ENCODE data around the gene RIPK4. TPM values are rescaled to one million over a fixed set of nuclear protein-coding genes. Genes with fewer than 3 reads are reported as not detected.

The RIPK4 gene
- total and polyA plus RNA-seq, 9 donors = 0.08 to 12.4 (median 0.90) TPM

GRCh38 chr21:41758550-41758949 lies 8.3 kb downstream of the RIPK4 start:
- no peak for TF ChIP-seq EP300 (IDR thresholded peaks at IDR 0.05)
- TF ChIP-seq CTCF (IDR thresholded peaks at IDR 0.05) = no peak
- no peak for TF ChIP-seq POLR2A (IDR thresholded peaks at IDR 0.05)
- Histone ChIP-seq H3K27ac (no peak overlapping the region), H3K4me1 (ENCODE audit: insufficient read depth) (no peaks in the 10 kb centered on the region), H3K36me3 (no peaks in the 10 kb centered on the region), H3K4me3 (no peak overlapping the region), H3K9me3 (no peaks in the 10 kb centered on the region), H3K27me3 (no peaks in the 10 kb centered on the region)
- intact Hi-C loops (cut with DNase I) = loop anchor here in 1 of 4 donors (10.0 kb wide), 1 partner anchor 54 kb away; no protein-coding TSS in a partner anchor
- no peak for DNase-seq
- 72 to 81% (median 76%) methylated on average over 5 of the region's 5 CpGs for WGBS, 3 donors

- Histone ChIP-seq H3K27me3 (no peaks in the 10 kb centered on the region), H3K27ac (no peak overlapping the region), H3K36me3 (no peaks in the 10 kb centered on the region), H3K4me3 (no peak overlapping the region), H3K4me1 (ENCODE audit: insufficient read depth) (no peaks in the 10 kb centered on the region), H3K9me3 (no peaks in the 10 kb centered on the region)
- intact Hi-C loops (cut with DNase I) = loop anchor here in 1 of 4 donors (10.0 kb wide), 1 partner anchor 51 kb away; no protein-coding TSS in a partner anchor
- DNase-seq = no peak
- TF ChIP-seq CTCF (IDR thresholded peaks at IDR 0.05) (no peak), POLR2A (IDR thresholded peaks at IDR 0.05) (no peak), EP300 (IDR thresholded peaks at IDR 0.05) (no peak)
- 90 to 94% (median 94%) methylated on average over 33 of the region's 33 CpGs for WGBS, 3 donors
These were observed 10.7 kb downstream of the RIPK4 start for GRCh38 chr21:41755934-41756773.

- H3K36me3 ChIP-seq = no peaks in the 10 kb centered on the region
- TF ChIP-seq CTCF (IDR thresholded peaks at IDR 0.05) (no peak), EP300 (IDR thresholded peaks at IDR 0.05) (no peak), POLR2A (IDR thresholded peaks at IDR 0.05) (no peak)
- no peaks in the 10 kb centered on the region for H3K9me3 ChIP-seq
- intact Hi-C loops (cut with DNase I) = loop anchor here in 1 of 4 donors (10.0 kb wide), 1 partner anchor 51 kb away; no protein-coding TSS in a partner anchor
- no peak for DNase-seq
- 92 to 95% (median 93%) methylated on average over 23 of the region's 23 CpGs for WGBS, 3 donors
- no peak overlapping the region for H3K27ac ChIP-seq
- no peak overlapping the region for H3K4me3 ChIP-seq
- H3K4me1 ChIP-seq (ENCODE audit: insufficient read depth) = no peaks in the 10 kb centered on the region
- H3K27me3 ChIP-seq = no peaks in the 10 kb centered on the region
These were observed 11.5 kb downstream of the RIPK4 start for GRCh38 chr21:41755258-41755933.

GRCh38 chr21:41754479-41754891 lies 12.4 kb downstream of the RIPK4 start:
- intact Hi-C loops (cut with DNase I) = loop anchor here in 1 of 4 donors (10.0 kb wide), 1 partner anchor 50 kb away; no protein-coding TSS in a partner anchor

More at GRCh38 chr21:41754479-41754891, 12.4 kb downstream of the RIPK4 start:
- H3K4me3 ChIP-seq = no peak overlapping the region
- no peak overlapping the region for H3K27ac ChIP-seq
- no peaks in the 10 kb centered on the region for H3K9me3 ChIP-seq
- WGBS, 3 donors = 64 to 73% (median 68%) methylated on average over 8 to 10 of the region's 10 CpGs
- TF ChIP-seq POLR2A (IDR thresholded peaks at IDR 0.05) = no peak
- no peak for TF ChIP-seq CTCF (IDR thresholded peaks at IDR 0.05)
- no peak for TF ChIP-seq EP300 (IDR thresholded peaks at IDR 0.05)
- no peaks in the 10 kb centered on the region for H3K4me1 ChIP-seq (ENCODE audit: insufficient read depth)
- H3K27me3 ChIP-seq = no peaks in the 10 kb centered on the region
- H3K36me3 ChIP-seq = no peaks in the 10 kb centered on the region
- DNase-seq = no peak

All from ovary (tissue), 9 donors.